SK-N-SH (cell line): ENCODE data around the gene RNF169. TPM values are rescaled to one million over a fixed set of nuclear protein-coding genes. Genes with fewer than 3 reads are reported as not detected.

Source experiments
- CTCF ChIA-PET: fragments of 300-600, 350-600 bp; formaldehyde crosslinking; extraction: SDS; loops from one replicate; lab custom pipeline; 2021; lab: Yijun Ruan, JAX
- POLR2A ChIA-PET: fragments of 350-600 bp; sonication (Branson Sonifier 250); formaldehyde crosslinking; extraction: SDS; loops from one replicate; lab custom pipeline; 2020; ENCODE audit warnings: antibody characterized with exemption, inconsistent platforms; lab: Yijun Ruan, JAX
- DNase-seq: peaks from one replicate; pipeline ENCODE4 v3.0.0; 2012
- H2AFZ ChIP-seq: fragments of 200-600 bp; sonication (generic); 2 replicates; pipeline ENCODE4 v1.8.1; 2016; ENCODE audit warnings: antibody characterized with exemption, mild to moderate bottlenecking, low read depth
- H3F3A ChIP-seq: fragments of 200-600 bp; sonication (generic); replicated peaks from 2 replicates; pipeline ENCODE3; 2016; ENCODE audit warnings: antibody characterized with exemption, mild to moderate bottlenecking; ENCODE audit not compliant: insufficient read depth
- H3K27ac ChIP-seq, 2 experiments: fragments of 200-500 bp in 1 of 2; fragments of 200-600 bp in 1 of 2; sonication (Bioruptor generic) in 1 of 2; sonication (generic), shearing (Covaris generic) in 1 of 2; 2 replicates each; pipeline versions ENCODE4 v1.5.1 to v1.6.1; 2014 to 2016; ENCODE audit warnings: low read depth in 2 of 2, inconsistent platforms in 1 of 2, low read length in 1 of 2, mild to moderate bottlenecking in 1 of 2, mixed read lengths in 1 of 2
- H3K27me3 ChIP-seq: fragments of 200-600 bp; sonication (generic), shearing (Covaris generic); 2 replicates; pipeline ENCODE4 v1.6.1; 2016; ENCODE audit warnings: mixed run types; ENCODE audit not compliant: insufficient read depth
- H3K36me3 ChIP-seq, 2 experiments: fragments of 200-500 bp in 1 of 2; fragments of 200-600 bp in 1 of 2; sonication (Bioruptor generic) in 1 of 2; sonication (generic) in 1 of 2; replicated peaks in 1 of 2; 2 replicates each; pipeline versions ENCODE3 to v1.5.1; 2014 to 2016; ENCODE audit warnings: low read length in 1 of 2, mild to moderate bottlenecking in 1 of 2; ENCODE audit not compliant: insufficient read depth in 2 of 2, control insufficient read depth in 1 of 2
- H3K4me1 ChIP-seq, 2 experiments: fragments of 200-500 bp in 1 of 2; fragments of 200-600 bp in 1 of 2; sonication (Bioruptor generic) in 1 of 2; sonication (generic), shearing (Covaris generic) in 1 of 2; 2 replicates each; pipeline versions ENCODE4 v1.5.1 to v1.6.1; 2014 to 2016; ENCODE audit warnings: low read depth in 1 of 2, low read length in 1 of 2, mixed run types in 1 of 2; ENCODE audit not compliant: insufficient read depth in 2 of 2, control insufficient read depth in 1 of 2
- H3K4me2 ChIP-seq: fragments of 200-600 bp; sonication (generic), shearing (Covaris generic); 2 replicates; pipeline ENCODE4 v1.6.1; 2017; ENCODE audit warnings: mixed run types
- H3K4me3 ChIP-seq, 2 experiments: fragments of 200-500 bp in 1 of 2; fragments of 200-600 bp in 1 of 2; sonication (Bioruptor generic) in 1 of 2; sonication (generic), shearing (Covaris generic) in 1 of 2; 2 replicates each; pipeline versions ENCODE4 v1.5.1 to v1.8.1; 2014 to 2016; ENCODE audit warnings: low read depth in 2 of 2, inconsistent platforms in 1 of 2, low read length in 1 of 2, mild to moderate bottlenecking in 1 of 2, mixed read lengths in 1 of 2, moderate library complexity in 1 of 2
- H3K79me2 ChIP-seq: fragments of 200-600 bp; sonication (generic); 2 replicates; pipeline ENCODE4 v1.8.1; 2017; ENCODE audit warnings: mild to moderate bottlenecking; ENCODE audit not compliant: insufficient read depth
- H3K9ac ChIP-seq: fragments of 200-600 bp; sonication (generic); 2 replicates; pipeline ENCODE4 v1.6.1; 2017; ENCODE audit warnings: mixed run types
- H3K9me2 ChIP-seq: fragments of 200-600 bp; sonication (generic); 2 replicates; pipeline ENCODE4 v1.6.1; 2017; ENCODE audit warnings: mixed run types
- H3K9me3 ChIP-seq: fragments of 200-600 bp; sonication (generic); 2 replicates; pipeline ENCODE4 v1.6.1; 2017; ENCODE audit warnings: mixed run types, mild to moderate bottlenecking, moderate library complexity
- H4K20me1 ChIP-seq: fragments of 200-600 bp; sonication (generic); 2 replicates; pipeline ENCODE4 v1.6.1; 2017; ENCODE audit warnings: mild to moderate bottlenecking, mixed run types; ENCODE audit not compliant: insufficient read depth
- CTCF ChIP-seq: fragments of 200-600 bp; sonication (generic); IDR thresholded peaks from 2 replicates; pipeline ENCODE4 v1.6.1; 2017; ENCODE audit warnings: antibody characterized with exemption, mild to moderate bottlenecking, moderate library complexity
- ELF1 ChIP-seq: IDR thresholded peaks from 2 replicates; pipeline ENCODE4 v1.4.0; 2012
- EP300 ChIP-seq, 2 experiments: IDR thresholded peaks; 2 replicates each; pipeline versions ENCODE4 v1.4.0 to v1.6.1; 2012; ENCODE audit warnings: borderline replicate concordance in 1 of 2, low read depth in 1 of 2, low read length in 1 of 2
- FOSL2 ChIP-seq: IDR thresholded peaks from 2 replicates; pipeline ENCODE4 v1.4.0; 2012; ENCODE audit warnings: low read depth, mild to moderate bottlenecking, moderate library complexity, borderline replicate concordance
- FOXJ3 ChIP-seq: sonication (generic); formaldehyde crosslinking; IDR thresholded peaks from 2 replicates; pipeline ENCODE4 v1.5.1; 2020; ENCODE audit warnings: mild to moderate bottlenecking, missing genetic modification reagents
- GABPA ChIP-seq: IDR thresholded peaks from 2 replicates; pipeline ENCODE4 v1.4.0; 2012; ENCODE audit warnings: low read depth, mild to moderate bottlenecking
- JUND ChIP-seq: IDR thresholded peaks from 2 replicates; pipeline ENCODE4 v1.4.0; 2012
- MEF2A ChIP-seq: IDR thresholded peaks from 2 replicates; pipeline ENCODE4 v1.4.0; 2012; ENCODE audit warnings: low read depth, borderline replicate concordance
- NFIC ChIP-seq: IDR thresholded peaks from 2 replicates; pipeline ENCODE4 v1.4.0; 2012; ENCODE audit warnings: borderline replicate concordance
- NRF1 ChIP-seq: IDR thresholded peaks from 2 replicates; pipeline ENCODE4 v1.6.1; 2012; ENCODE audit warnings: low read depth, mild to moderate bottlenecking, low read length
- PBX3 ChIP-seq: IDR thresholded peaks from 2 replicates; pipeline ENCODE4; 2012
- POLR2AphosphoS5 ChIP-seq: IDR thresholded peaks from 2 replicates; pipeline ENCODE4 v1.6.1; 2012; ENCODE audit warnings: low read depth, low read length
- RCOR1 ChIP-seq: fragments of 150-350 bp; IDR thresholded peaks from 2 replicates; pipeline ENCODE4 v1.6.1; 2017; ENCODE audit warnings: antibody characterized with exemption, low read length
- REST ChIP-seq: IDR thresholded peaks from 2 replicates; pipeline ENCODE4 v1.6.1; 2012; ENCODE audit warnings: mild to moderate bottlenecking, low read depth, low read length, moderate library complexity
- SIN3A ChIP-seq: IDR thresholded peaks from 2 replicates; pipeline ENCODE4 v1.6.1; 2012; ENCODE audit warnings: low read depth, mild to moderate bottlenecking, low read length, moderate library complexity, borderline replicate concordance
- SMC3 ChIP-seq: IDR thresholded peaks from 2 replicates; pipeline ENCODE4 v1.6.1; 2012; ENCODE audit warnings: low read depth, low read length, improper control_type of control experiment
- TEAD4 ChIP-seq: IDR thresholded peaks from 2 replicates; pipeline ENCODE4 v1.4.0; 2012; ENCODE audit warnings: mild to moderate bottlenecking, borderline replicate concordance; ENCODE audit not compliant: insufficient read depth
- USF1 ChIP-seq: IDR thresholded peaks from 2 replicates; pipeline ENCODE4 v1.4.0; 2012; ENCODE audit warnings: low read depth, borderline replicate concordance
- YY1 ChIP-seq: IDR thresholded peaks from 2 replicates; pipeline ENCODE4 v1.4.0; 2012; ENCODE audit warnings: low read depth, mild to moderate bottlenecking
- ZBTB33 ChIP-seq: IDR thresholded peaks from 2 replicates; pipeline ENCODE4 v1.4.0; 2012; ENCODE audit warnings: low read depth, borderline replicate concordance
- WGBS: methylation state at CpG from one replicate; pipeline ENCODE4 v1.1.6; 2017; ENCODE audit warnings: low lambda C conversion rate; 5-methylcytosine and 5-hydroxymethylcytosine counted together
- polyA plus RNA-seq, 3 experiments: library from polyadenylated mRNA; depleted of rRNA; stranded (reverse); fragments of >200 nt; gene quantifications; 2 replicates each; pipeline ENCODE4 v1.2.3, GENCODE V29; 2012

RNF169 gene
- polyA plus RNA-seq, 1 of the 3 experiments (the other 2 are of a cell fraction): 2.2 TPM

GRCh38 chr11:74863410-74863809, 114.8 kb downstream of the RNF169 start:
- Histone ChIP-seq H3K4me2 (no peak overlapping the region), H3K9ac (no peak overlapping the region), H3K36me3 (peaks cover 37 to 67% of the 10 kb centered on the region in 2 experiments), H3K4me3 (no peak overlapping the region), H3K27ac (no peak overlapping the region), H3K9me2 (no peaks in the 10 kb centered on the region), H3K9me3 (peaks cover 26% of the 10 kb centered on the region), H3F3A (peaks cover 10% of the 10 kb centered on the region), H2AFZ (no peak overlapping the region), H3K79me2 (peaks cover 4% of the 10 kb centered on the region; the same call in 1 of the 2 replicates), H4K20me1 (no peaks in the 10 kb centered on the region), H3K4me1 (no peaks in the 10 kb centered on the region), H3K27me3 (no peaks in the 10 kb centered on the region)
- TF ChIP-seq ELF1: no peak
- ChIA-PET CTCF (no interaction called here), POLR2A (no interaction called here)
- WGBS: 91% methylated on average over 2 of the region's 2 CpGs
- DNase-seq: no peak

- H3K36me3 ChIP-seq: peaks cover 28 to 73% of the 10 kb centered on the region in 2 experiments
- no peaks in the 10 kb centered on the region for H4K20me1 ChIP-seq
- H3K4me2 ChIP-seq: no peak overlapping the region
- no peaks in the 10 kb centered on the region for H3K27me3 ChIP-seq
- POLR2A ChIA-PET: no interaction called here
- CTCF ChIA-PET: no interaction called here
- no peak overlapping the region for H3K4me3 ChIP-seq
- H3K4me1 ChIP-seq: no peaks in the 10 kb centered on the region
- no peak for TF ChIP-seq FOSL2
- TF ChIP-seq PBX3: no peak
- no peak for TF ChIP-seq ELF1
- TF ChIP-seq FOXJ3 (CRISPR knock-in tag): no peak
- no peak for TF ChIP-seq CTCF
- TF ChIP-seq RCOR1: no peak
- no peak for TF ChIP-seq MEF2A
- no peak for TF ChIP-seq GABPA
- TF ChIP-seq USF1: no peak
- TF ChIP-seq POLR2AphosphoS5: no peak
- no peak for TF ChIP-seq SMC3
- TF ChIP-seq REST: no peak
- no peak for TF ChIP-seq YY1
- no peak for TF ChIP-seq EP300 (IDR thresholded peaks at IDR 0.05; ENCODE audit: borderline replicate concordance in 1 of 2, low read depth in 1 of 2, low read length in 1 of 2)
- no peak for TF ChIP-seq NRF1
- TF ChIP-seq SIN3A: no peak
- TF ChIP-seq NFIC: no peak
- TF ChIP-seq JUND: no peak
- TF ChIP-seq ZBTB33: no peak
- no peak for TF ChIP-seq TEAD4
- no peak overlapping the region for H3K9ac ChIP-seq
- no peaks in the 10 kb centered on the region for H3K9me2 ChIP-seq
- H3F3A ChIP-seq: peaks cover 10% of the 10 kb centered on the region
- peaks cover 4% of the 10 kb centered on the region; the same call in 1 of the 2 replicates for H3K79me2 ChIP-seq
- H3K9me3 ChIP-seq: peaks cover 46% of the 10 kb centered on the region
- no peak overlapping the region for H2AFZ ChIP-seq
- DNase-seq: no peak
- H3K27ac ChIP-seq: no peak overlapping the region
Observed at GRCh38 chr11:74866557-74866956, 117.9 kb downstream of the RNF169 start.
